Heart left ventricle (tissue), 16 donors: ENCODE data around the gene ITPR2. TPM values are rescaled to one million over a fixed set of nuclear protein-coding genes. Genes with fewer than 3 reads are reported as not detected.
"Not testable (repeated sequence)": the region's sequence is repeated elsewhere in the genome, so short reads cannot be mapped to it uniquely, and the experiment has no call there.

ENCODE experiments used
- ATAC-seq, 4 donors: fragments of 200-7000 bp; cut with Tn5 transposase; one replicate each; pipeline ENCODE4 v1.9.1; 2020 to 2022; ENCODE audit warnings: moderate library complexity in 4 of 4, mild to moderate bottlenecking in 3 of 4, moderate number of reproducible peaks in 1 of 4
- DNase-seq, 5 donors: peaks; one replicate each; pipeline ENCODE4 v3.0.0-alpha.2; 2020
- H3K27ac ChIP-seq, 12 donors: fragments of 200-600 bp; sonication (generic) in 4 of 12; one replicate each; pipeline versions ENCODE4 v1.5.0 to v1.8.0; 2016 to 2022; ENCODE audit warnings: mild to moderate bottlenecking in 2 of 12
- H3K27me3 ChIP-seq, 9 donors: fragments of 200-600 bp; sonication (generic) in 2 of 9; one replicate each; pipeline versions ENCODE4 v1.5.1 to v1.8.0; 2016 to 2022; ENCODE audit warnings: mild to moderate bottlenecking in 3 of 9
- H3K36me3 ChIP-seq, 9 donors: fragments of 200-600 bp; sonication (generic) in 2 of 9; one replicate each; pipeline versions ENCODE4 v1.5.0 to v1.8.0; 2018 to 2022; ENCODE audit warnings: mild to moderate bottlenecking in 2 of 9
- H3K4me1 ChIP-seq, 12 donors: fragments of 200-600 bp; sonication (generic) in 4 of 12; one replicate each; pipeline versions ENCODE4 v1.5.0 to v1.8.0; 2016 to 2022; ENCODE audit warnings: mild to moderate bottlenecking in 3 of 12
- H3K4me3 ChIP-seq, 12 donors: fragments of 200-600 bp; sonication (generic) in 4 of 12; one replicate each; pipeline versions ENCODE4 v1.5.0 to v1.8.0; 2017 to 2022; ENCODE audit warnings: mild to moderate bottlenecking in 9 of 12, moderate library complexity in 4 of 12
- H3K9me3 ChIP-seq, 12 donors: fragments of 200-600 bp; sonication (generic) in 4 of 12; one replicate each; pipeline versions ENCODE4 v1.5.0 to v1.8.0; 2016 to 2022; ENCODE audit warnings: mild to moderate bottlenecking in 1 of 12
- POLR2A ChIP-seq, 2 donors: fragments of 450-650 bp; IDR thresholded peaks; one replicate each; pipeline ENCODE4 v1.6.1; 2017; ENCODE audit warnings: antibody characterized with exemption in 2 of 2, mild to moderate bottlenecking in 2 of 2, moderate library complexity in 2 of 2
- WGBS, 4 donors: extraction: QIAGEN DNeasy Blood & Tissue Kit in 2 of 4; methylation state at CpG; one replicate each; pipeline versions ENCODE4 v1.1.5 to v1.1.7; 2013 to 2018; 5-methylcytosine and 5-hydroxymethylcytosine counted together
- intact Hi-C, 10 donors: fragments of 100-400 bp; cut with DNase I; formaldehyde crosslinking; loops; one replicate each; pipeline versions ENCODE4 v1.11.1 to v1.14.2; 2022
- polyA plus RNA-seq, 2 donors: library from polyadenylated mRNA; stranded (reverse); fragments of 200-250 nt; gene quantifications; one replicate each; pipeline ENCODE4 v1.2.3, GENCODE V29; 2013
- total RNA-seq, 9 donors: library from RNA; depleted of rRNA in 2 of 9; stranded (reverse); fragments of >200 nt in 2 of 9; fragmentation: NEBNext Ultra II Directional in 3 of 9; extraction: Animal tissue kit (Norgen Biotek cat#: 25700) in 3 of 9; gene quantifications; one replicate each; pipeline versions ENCODE4 v1.1.0 to v1.2.4, GENCODE V29; 2016 to 2023
- TF ChIP-seq, protein P1 (sequence below), 12 donors: fragments of 200-600 bp; sonication (generic) in 4 of 12; IDR thresholded peaks; one replicate each; pipeline versions ENCODE4 v1.5.0 to v1.8.0; 2018 to 2022; ENCODE audit warnings: antibody characterized with exemption in 12 of 12, mild to moderate bottlenecking in 5 of 12
- donor health status: ischemic (EF 13 %, LVEDD 7.1; RV severe dilation, severe dysfunction).
- donor health status: healthy with polysubstance abuse.
- donor health status: DM: no; HTN: yes; CAD: no.
- donor health status: DM: no; HTN: no; CAD: no.
- donor health status: ischemic (EF 25% LVEDD 6.9; RV normal size, moderate dysfunction).
- donor health status: ischemic (EF 25% LVEDD 5.7; RV mildly dilated, moderate dysfunction).
- donor health status: healthy.
- donor health status: DM: yes; HTN: yes; CAD: no.
- donor health status: ischemic (EF 35%, LVEDD 5.7; RV mildly dilated, moderate dysfunction).
- donor health status: nonischemic (EF 11% LVEDD 7.7; RV severe dilation, severe dysfunction).
- donor health status: DM: yes; HTN: yes; CAD: no.
- donor health status: PGD.
- donor health status: ischemic (EF 29% LVEDD 5.4; RV normal size, mild dysfunction).
- donor health status: nonischemic (EF 23%, LVEDD 6.1; RV moderate dilation, normal function).

ITPR2 gene
- total and polyA plus RNA-seq, 11 donors: 3.4 to 45.6 (median 11.8) TPM

DNA sequence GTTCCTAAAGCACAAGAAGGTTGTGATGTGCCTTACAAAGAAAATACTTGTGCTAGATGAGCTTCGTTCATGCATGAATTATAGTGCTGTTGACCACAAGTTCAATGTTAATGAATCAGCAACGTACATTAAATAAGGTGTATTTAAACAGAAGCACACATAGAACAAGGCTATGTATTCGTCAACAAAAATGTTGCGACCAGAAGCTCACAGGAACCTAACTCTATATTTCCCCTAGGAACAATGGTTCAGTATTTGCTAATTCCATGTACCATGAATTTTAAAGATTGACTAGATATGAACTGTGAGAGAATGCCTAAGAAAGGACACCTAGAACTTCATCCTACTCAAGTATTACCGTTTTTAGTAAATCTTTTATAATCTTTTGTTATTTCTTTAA lies 149.6 kb downstream of the ITPR2 start:
- ATAC-seq (no peak), DNase-seq (no peak)
- no peak overlapping the region for H3K27ac ChIP-seq
- H3K9me3 ChIP-seq: peaks cover 0 to 17% (median 5%) of the 10 kb centered on the region in 12 donors
- intact Hi-C loops: no loop called here
- H3K36me3 ChIP-seq: peaks cover 0 to 65% (median 47%) of the 10 kb centered on the region in 9 donors
- peaks cover 0 to 10% (median 0%) of the 10 kb centered on the region in 12 donors for H3K4me1 ChIP-seq
- 86 to 98% (median 95%) methylated on average over 5 of the region's 5 CpGs for WGBS, 4 donors
- no peak overlapping the region for H3K4me3 ChIP-seq
- H3K27me3 ChIP-seq: no peaks in the 10 kb centered on the region
- no peak for TF ChIP-seq POLR2A (IDR thresholded peaks at IDR 0.05)
- TF ChIP-seq, protein P1, sequence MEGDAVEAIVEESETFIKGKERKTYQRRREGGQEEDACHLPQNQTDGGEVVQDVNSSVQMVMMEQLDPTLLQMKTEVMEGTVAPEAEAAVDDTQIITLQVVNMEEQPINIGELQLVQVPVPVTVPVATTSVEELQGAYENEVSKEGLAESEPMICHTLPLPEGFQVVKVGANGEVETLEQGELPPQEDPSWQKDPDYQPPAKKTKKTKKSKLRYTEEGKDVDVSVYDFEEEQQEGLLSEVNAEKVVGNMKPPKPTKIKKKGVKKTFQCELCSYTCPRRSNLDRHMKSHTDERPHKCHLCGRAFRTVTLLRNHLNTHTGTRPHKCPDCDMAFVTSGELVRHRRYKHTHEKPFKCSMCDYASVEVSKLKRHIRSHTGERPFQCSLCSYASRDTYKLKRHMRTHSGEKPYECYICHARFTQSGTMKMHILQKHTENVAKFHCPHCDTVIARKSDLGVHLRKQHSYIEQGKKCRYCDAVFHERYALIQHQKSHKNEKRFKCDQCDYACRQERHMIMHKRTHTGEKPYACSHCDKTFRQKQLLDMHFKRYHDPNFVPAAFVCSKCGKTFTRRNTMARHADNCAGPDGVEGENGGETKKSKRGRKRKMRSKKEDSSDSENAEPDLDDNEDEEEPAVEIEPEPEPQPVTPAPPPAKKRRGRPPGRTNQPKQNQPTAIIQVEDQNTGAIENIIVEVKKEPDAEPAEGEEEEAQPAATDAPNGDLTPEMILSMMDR (IDR thresholded peaks at IDR 0.05): no peak

DNA sequence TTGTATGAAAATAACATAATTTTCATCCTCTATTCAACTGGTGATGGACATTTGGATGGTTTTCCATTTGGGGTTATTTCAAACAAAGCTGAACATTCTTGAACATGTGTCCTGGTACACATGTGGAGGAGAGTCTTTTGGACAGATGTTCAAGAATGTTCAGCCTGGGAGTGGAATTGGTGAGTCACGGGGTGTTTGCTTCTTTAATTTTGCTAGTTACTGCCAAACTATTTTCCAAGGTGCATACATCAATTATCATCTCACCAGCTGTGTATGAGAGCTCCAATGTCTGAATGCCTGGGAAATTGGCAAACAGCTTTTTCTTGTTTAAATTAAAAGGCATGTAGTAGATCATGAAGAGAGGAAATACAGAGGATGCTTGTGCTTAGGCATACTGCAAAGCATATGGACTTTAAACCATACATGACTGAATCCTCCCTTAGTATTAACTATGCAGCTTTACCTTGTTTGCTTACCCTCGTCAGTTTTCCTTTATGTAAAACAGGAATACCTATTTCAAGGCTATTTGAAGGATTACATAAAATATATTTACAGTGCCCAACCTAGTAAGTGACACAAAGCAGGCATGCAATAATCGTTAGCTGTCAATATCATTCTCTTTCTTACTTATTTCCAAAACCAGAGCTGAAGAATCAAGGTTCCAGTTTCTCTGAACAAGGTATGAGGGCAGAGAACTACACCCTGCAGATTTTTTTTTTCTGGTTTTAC lies 152.1 kb downstream of the ITPR2 start:
- Histone ChIP-seq H3K27ac (no peak overlapping the region), H3K9me3 (peaks cover 0 to 17% (median 5%) of the 10 kb centered on the region in 12 donors), H3K4me3 (no peak overlapping the region), H3K36me3 (peaks cover 0 to 63% (median 46%) of the 10 kb centered on the region in 9 donors), H3K4me1 (peaks cover 0 to 12% (median 0%) of the 10 kb centered on the region in 12 donors), H3K27me3 (no peaks in the 10 kb centered on the region)
- DNase-seq (no peak), ATAC-seq (no peak)
- WGBS, 4 donors: 80 to 94% (median 81%) methylated on average over 3 of the region's 3 CpGs
- TF ChIP-seq, protein P1 (IDR thresholded peaks at IDR 0.05): no peak
- no peak for TF ChIP-seq POLR2A (IDR thresholded peaks at IDR 0.05)
- intact Hi-C loops: no loop called here

DNA sequence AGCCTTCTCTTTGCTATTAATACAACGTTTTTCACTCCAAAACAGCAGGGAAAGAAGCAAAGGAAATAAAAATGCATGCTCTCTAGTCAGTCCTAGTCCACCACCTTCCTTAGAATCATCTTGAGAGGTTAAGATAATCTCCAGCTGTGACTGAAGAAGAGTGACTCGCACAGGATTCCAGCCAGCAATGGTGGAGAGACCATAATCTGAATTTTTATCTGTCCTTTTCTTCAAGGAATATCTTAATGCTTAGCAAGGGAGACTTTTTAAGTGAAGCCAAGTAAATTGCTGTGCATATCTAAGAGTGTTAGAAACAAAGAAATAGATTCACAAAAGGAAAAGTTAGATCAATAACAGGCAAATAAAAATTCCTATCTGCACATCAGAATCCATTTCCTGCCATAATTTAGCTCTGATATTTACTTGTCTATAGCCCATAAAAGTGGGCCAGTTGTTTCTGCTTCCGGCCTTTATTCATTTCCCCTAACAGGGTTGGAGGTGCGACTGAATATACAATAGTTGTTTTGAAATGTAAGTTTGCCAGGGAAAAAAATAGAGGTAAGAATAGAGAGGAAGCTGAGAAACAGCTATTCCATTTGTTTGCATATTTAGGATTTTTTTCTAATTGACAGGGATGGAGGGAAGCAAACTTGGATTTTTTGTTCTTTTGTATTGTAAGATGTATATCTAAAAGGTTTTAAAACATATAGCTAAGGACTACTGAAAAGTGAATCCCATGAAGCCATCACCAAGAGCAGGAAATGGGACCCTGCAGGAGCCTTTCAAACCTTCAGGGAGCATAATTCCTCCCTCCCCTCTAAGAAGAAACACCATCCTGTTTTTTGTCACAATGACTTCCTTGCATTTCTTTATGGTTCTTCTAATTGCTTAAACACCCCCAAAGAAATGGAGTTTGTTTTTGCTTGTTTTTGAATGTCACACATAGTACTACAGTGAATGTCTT lies 154.0 kb downstream of the ITPR2 start:
- intact Hi-C loops: no loop called here
- Histone ChIP-seq H3K4me3 (no peak overlapping the region), H3K27ac (no peak overlapping the region), H3K36me3 (peaks cover 0 to 45% (median 31%) of the 10 kb centered on the region in 9 donors), H3K9me3 (peaks cover 0 to 15% (median 3%) of the 10 kb centered on the region in 12 donors), H3K4me1 (peaks cover 0 to 12% (median 0%) of the 10 kb centered on the region in 12 donors), H3K27me3 (no peaks in the 10 kb centered on the region)
- TF ChIP-seq POLR2A (IDR thresholded peaks at IDR 0.05): no peak
- TF ChIP-seq, protein P1 (IDR thresholded peaks at IDR 0.05): no peak
- ATAC-seq (no peak), DNase-seq (no peak)
- WGBS, 4 donors: 42 to 45% (median 43%) methylated on average over 4 of the region's 4 CpGs

DNA sequence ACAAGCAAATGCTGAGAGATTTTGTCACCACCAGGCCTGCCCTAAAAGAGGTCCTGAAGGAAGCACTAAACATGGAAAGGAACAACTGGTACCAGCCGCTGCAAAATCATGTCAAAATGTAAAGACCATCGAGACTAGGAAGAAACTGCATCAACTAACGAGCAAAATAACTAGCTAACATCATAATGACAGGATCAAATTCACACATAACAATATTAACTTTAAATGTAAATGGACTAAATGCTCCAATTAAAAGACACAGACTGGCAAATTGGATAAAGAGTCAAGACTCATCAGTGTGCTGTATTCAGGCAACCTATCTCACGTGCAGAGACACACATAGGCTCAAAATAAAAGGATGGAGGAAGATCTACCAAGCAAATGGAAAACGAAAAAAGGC lies 161.5 kb downstream of the ITPR2 start:
- H3K9me3 ChIP-seq, H3K27me3 ChIP-seq, H3K36me3 ChIP-seq, H3K4me3 ChIP-seq, intact Hi-C loops, H3K27ac ChIP-seq, H3K4me1 ChIP-seq, DNase-seq, ATAC-seq: not testable (repeated sequence)
- WGBS, 4 donors: 50 to 93% (median 74%) methylated on average over 2 to 5 of the region's 5 CpGs
